H9 (cell line): ENCODE data around the gene SETD4. TPM values are rescaled to one million over a fixed set of nuclear protein-coding genes. Genes with fewer than 3 reads are reported as not detected.
A peak's percentile ranks its signal among the peaks of the same experiment; 100 is the strongest.

Source experiments
- DNase-seq: peaks from one replicate; pipeline ENCODE4 v3.0.0-alpha.2; 2017
- H2AFZ ChIP-seq: one replicate; pipeline ENCODE4 v1.6.1; 2013; ENCODE audit warnings: mild to moderate bottlenecking, low read length, control low read depth, moderate library complexity
- H2AK5ac ChIP-seq: 2 replicates; pipeline ENCODE4 v1.6.1; 2013; ENCODE audit warnings: low read length, control low read depth, mixed read lengths; ENCODE audit not compliant: insufficient read length
- H2BK120ac ChIP-seq: one replicate; pipeline ENCODE4 v1.6.1; 2013; ENCODE audit warnings: low read depth, mild to moderate bottlenecking, low read length, control low read depth, inconsistent platforms; ENCODE audit not compliant: poor library complexity, severe bottlenecking
- H2BK12ac ChIP-seq: 2 replicates; pipeline ENCODE4 v1.6.1; 2013; ENCODE audit warnings: low read length, control low read depth, mixed read lengths, low read depth; ENCODE audit not compliant: insufficient read length
- H2BK15ac ChIP-seq: 2 replicates; pipeline ENCODE4 v1.6.1; 2013; ENCODE audit warnings: low read depth, low read length, control low read depth
- H2BK20ac ChIP-seq: one replicate; pipeline ENCODE4 v1.6.1; 2013; ENCODE audit warnings: low read depth, mild to moderate bottlenecking, low read length, control low read depth, inconsistent platforms; ENCODE audit not compliant: poor library complexity, severe bottlenecking
- H2BK5ac ChIP-seq: 2 replicates; pipeline ENCODE4 v1.6.1; 2013; ENCODE audit warnings: low read length, control low read depth, mixed read lengths; ENCODE audit not compliant: insufficient read length
- H3K14ac ChIP-seq: 2 replicates; pipeline ENCODE4 v1.6.1; 2013; ENCODE audit warnings: low read length, control low read depth; ENCODE audit not compliant: insufficient read depth
- H3K18ac ChIP-seq: 2 replicates; pipeline ENCODE4 v1.6.1; 2013; ENCODE audit warnings: low read depth, mild to moderate bottlenecking, mixed read lengths, low read length, control low read depth; ENCODE audit not compliant: insufficient read length
- H3K23ac ChIP-seq: 2 replicates; pipeline ENCODE4 v1.6.1; 2013; ENCODE audit warnings: low read length, control low read depth, mixed read lengths, low read depth; ENCODE audit not compliant: insufficient read length
- H3K23me2 ChIP-seq: 2 replicates; pipeline ENCODE4 v1.6.1; 2013; ENCODE audit warnings: low read depth, mild to moderate bottlenecking, mixed read lengths, low read length, control low read depth; ENCODE audit not compliant: insufficient read length, poor library complexity, severe bottlenecking
- H3K27ac ChIP-seq: 2 replicates; pipeline ENCODE4 v1.5.1; 2013; ENCODE audit warnings: low read length, control low read depth, mixed read lengths, low read depth; ENCODE audit not compliant: insufficient read length
- H3K27me3 ChIP-seq: 2 replicates; pipeline ENCODE4 v1.6.1; 2013; ENCODE audit warnings: low read length, control low read depth, inconsistent platforms; ENCODE audit not compliant: insufficient read depth
- H3K4ac ChIP-seq: 2 replicates; pipeline ENCODE4 v1.6.1; 2013; ENCODE audit warnings: low read depth, mild to moderate bottlenecking, control low read depth, inconsistent platforms, low read length, moderate library complexity
- H3K4me1 ChIP-seq: 2 replicates; pipeline ENCODE4 v1.6.1; 2013; ENCODE audit warnings: low read length, control low read depth, inconsistent platforms; ENCODE audit not compliant: insufficient read depth
- H3K4me2 ChIP-seq: 2 replicates; pipeline ENCODE4 v1.6.1; 2013; ENCODE audit warnings: low read length, control low read depth, mixed read lengths; ENCODE audit not compliant: insufficient read length, insufficient read depth
- H3K56ac ChIP-seq: 2 replicates; pipeline ENCODE4 v1.6.1; 2013; ENCODE audit warnings: low read depth, mild to moderate bottlenecking, mixed read lengths, low read length, control low read depth; ENCODE audit not compliant: insufficient read length
- H3K79me1 ChIP-seq: 2 replicates; pipeline ENCODE4 v1.6.1; 2013; ENCODE audit warnings: low read depth, mild to moderate bottlenecking, moderate library complexity, low read length, control low read depth, inconsistent platforms; ENCODE audit not compliant: insufficient read depth, poor library complexity, severe bottlenecking
- H3K79me2 ChIP-seq: 2 replicates; pipeline ENCODE4 v1.6.1; 2013; ENCODE audit warnings: low read length, control low read depth, inconsistent platforms; ENCODE audit not compliant: insufficient read depth
- H3K9ac ChIP-seq: 2 replicates; pipeline ENCODE4 v1.6.1; 2013; ENCODE audit warnings: low read length, control low read depth, mixed read lengths; ENCODE audit not compliant: insufficient read length; ENCODE audit errors: extremely low read depth
- H3K9me3 ChIP-seq: one replicate; pipeline ENCODE4 v1.6.1; 2013; ENCODE audit warnings: low read depth, low read length, inconsistent platforms; ENCODE audit not compliant: control insufficient read depth
- H3T11ph ChIP-seq: one replicate; pipeline ENCODE4 v1.6.1; 2013; ENCODE audit warnings: mild to moderate bottlenecking, low read length, control low read depth, inconsistent platforms
- H4K20me1 ChIP-seq: one replicate; pipeline ENCODE4 v1.6.1; 2013; ENCODE audit not compliant: control insufficient read depth, insufficient read length, insufficient read depth
- H4K5ac ChIP-seq: 2 replicates; pipeline ENCODE4 v1.6.1; 2013; ENCODE audit warnings: low read depth, mild to moderate bottlenecking, mixed read lengths, low read length, control low read depth; ENCODE audit not compliant: insufficient read length
- H4K8ac ChIP-seq: replicated peaks from 2 replicates; pipeline ENCODE4 v1.6.1; 2013; ENCODE audit warnings: low read length, control low read depth, mixed read lengths, low read depth; ENCODE audit not compliant: insufficient read length
- H4K91ac ChIP-seq: 2 replicates; pipeline ENCODE4 v1.6.1; 2013; ENCODE audit warnings: low read depth, mild to moderate bottlenecking, moderate library complexity, mixed read lengths, low read length, control low read depth; ENCODE audit not compliant: insufficient read length
- H3K27ac Mint-ChIP-seq, 3 experiments: 2 replicates in 2 of 3; 3 replicates in 1 of 3; pipeline ENCODE4 v1.8.0; 2020 to 2021; ENCODE audit warnings: mixed read lengths in 3 of 3, mild to moderate bottlenecking in 1 of 3, moderate library complexity in 1 of 3
- H3K27me3 Mint-ChIP-seq: 2 replicates; pipeline ENCODE4 v1.8.0; 2021; ENCODE audit warnings: low read depth, mild to moderate bottlenecking, moderate library complexity, mixed read lengths
- H3K36me3 Mint-ChIP-seq, 3 experiments: 2 replicates in 2 of 3; 3 replicates in 1 of 3; pipeline ENCODE4 v1.8.0; 2020 to 2021; ENCODE audit warnings: low read depth in 3 of 3, mixed read lengths in 3 of 3; ENCODE audit not compliant: insufficient read depth in 1 of 3
- H3K4me1 Mint-ChIP-seq, 2 experiments: 2 replicates each; pipeline ENCODE4 v1.8.0; 2020; ENCODE audit warnings: mixed read lengths in 2 of 2
- H3K4me3 Mint-ChIP-seq, 2 experiments: 2 replicates in 1 of 2; 3 replicates in 1 of 2; pipeline ENCODE4 v1.8.0; 2020 to 2021; ENCODE audit warnings: mild to moderate bottlenecking in 2 of 2, mixed read lengths in 2 of 2, moderate library complexity in 1 of 2
- H3K9me3 Mint-ChIP-seq, 2 experiments: 2 replicates in 1 of 2; 3 replicates in 1 of 2; pipeline ENCODE4 v1.8.0; 2020; ENCODE audit warnings: mild to moderate bottlenecking in 2 of 2, mixed read lengths in 2 of 2, moderate library complexity in 1 of 2
- WGBS: extraction: QIAGEN DNeasy Blood & Tissue Kit; methylation state at CpG from one replicate; pipeline ENCODE4 v1.1.7; 2013; ENCODE audit warnings: missing lambda C conversion rate, low lambda C conversion rate, mixed read lengths; ENCODE audit not compliant: insufficient read length; ENCODE audit errors: extremely low coverage; 5-methylcytosine and 5-hydroxymethylcytosine counted together
- total RNA-seq: library from RNA; stranded (reverse); gene quantifications from 2 replicates; pipeline ENCODE4 v1.2.1, GENCODE V29; 2021
- TF ChIP-seq, protein P1 (sequence below): fragments of 200-600 bp; sonication (generic); conservative IDR thresholded peaks from 3 replicates; pipeline ENCODE4 v1.8.0; 2021; ENCODE audit warnings: antibody characterized with exemption, mild to moderate bottlenecking

SETD4 gene
- total RNA-seq, 1 experiment from 2014 or later: 52.5 TPM

DNA sequence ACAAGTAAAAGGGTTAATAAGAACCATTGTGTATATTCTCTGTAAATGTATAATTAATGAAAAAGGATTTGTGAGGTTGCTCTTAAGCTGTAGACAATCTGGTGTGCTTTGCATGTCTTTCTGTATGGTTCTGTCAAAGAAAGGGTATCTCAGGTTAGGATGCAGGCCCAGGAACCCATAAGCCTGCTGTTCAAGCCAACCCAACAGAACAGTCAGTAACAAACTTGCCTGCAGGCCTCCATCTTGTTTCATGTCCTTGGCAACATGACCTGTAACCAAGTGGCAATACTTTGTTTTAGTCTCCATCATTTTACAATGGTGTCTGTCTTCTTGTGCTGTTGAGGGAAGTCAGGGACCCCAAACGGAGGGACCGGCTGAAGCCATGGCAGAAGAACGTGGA lies 38.7 kb upstream of the SETD4 start:
- H2BK15ac ChIP-seq: no peak overlapping the region
- H3K27me3 Mint-ChIP-seq: no peaks in the 10 kb centered on the region; the same call in 1 of the 2 replicates
- peak overlapping the region in 1 of 2 experiments; percentile 51; a peak in 2 of 5 replicates for H3K4me3 Mint-ChIP-seq
- no peaks in the 10 kb centered on the region for H3K27me3 ChIP-seq
- H2BK120ac ChIP-seq: peak overlapping the region; percentile 48
- peak overlapping the region; percentile 92 for H2BK5ac ChIP-seq
- H2BK12ac ChIP-seq: no peak overlapping the region
- H3K79me1 ChIP-seq: no peaks in the 10 kb centered on the region
- no peak overlapping the region; the same call in 1 of the 2 replicates for H3K4ac ChIP-seq
- TF ChIP-seq, protein P1, sequence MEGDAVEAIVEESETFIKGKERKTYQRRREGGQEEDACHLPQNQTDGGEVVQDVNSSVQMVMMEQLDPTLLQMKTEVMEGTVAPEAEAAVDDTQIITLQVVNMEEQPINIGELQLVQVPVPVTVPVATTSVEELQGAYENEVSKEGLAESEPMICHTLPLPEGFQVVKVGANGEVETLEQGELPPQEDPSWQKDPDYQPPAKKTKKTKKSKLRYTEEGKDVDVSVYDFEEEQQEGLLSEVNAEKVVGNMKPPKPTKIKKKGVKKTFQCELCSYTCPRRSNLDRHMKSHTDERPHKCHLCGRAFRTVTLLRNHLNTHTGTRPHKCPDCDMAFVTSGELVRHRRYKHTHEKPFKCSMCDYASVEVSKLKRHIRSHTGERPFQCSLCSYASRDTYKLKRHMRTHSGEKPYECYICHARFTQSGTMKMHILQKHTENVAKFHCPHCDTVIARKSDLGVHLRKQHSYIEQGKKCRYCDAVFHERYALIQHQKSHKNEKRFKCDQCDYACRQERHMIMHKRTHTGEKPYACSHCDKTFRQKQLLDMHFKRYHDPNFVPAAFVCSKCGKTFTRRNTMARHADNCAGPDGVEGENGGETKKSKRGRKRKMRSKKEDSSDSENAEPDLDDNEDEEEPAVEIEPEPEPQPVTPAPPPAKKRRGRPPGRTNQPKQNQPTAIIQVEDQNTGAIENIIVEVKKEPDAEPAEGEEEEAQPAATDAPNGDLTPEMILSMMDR: no peak
- no peak overlapping the region for H2AFZ ChIP-seq
- H3K27ac ChIP-seq: peak overlapping the region; percentile 76
- no peak overlapping the region for H3K23ac ChIP-seq
- H3K56ac ChIP-seq: no peak overlapping the region
- H4K91ac ChIP-seq: no peak overlapping the region
- no peaks in the 10 kb centered on the region for H3K23me2 ChIP-seq
- peaks cover 11% of the 10 kb centered on the region; the same call in 1 of the 2 replicates for H3K4me1 ChIP-seq
- no peaks in the 10 kb centered on the region for H4K20me1 ChIP-seq
- peaks cover 68 to 69% of the 10 kb centered on the region in 2 experiments for H3K4me1 Mint-ChIP-seq
- no peak for DNase-seq
- peak overlapping the region; percentile 70 for H3K18ac ChIP-seq
- no peaks in the 10 kb centered on the region for H3K79me2 ChIP-seq
- peak overlapping the region; percentile 17 for H3K9ac ChIP-seq
- H4K8ac ChIP-seq: no peak overlapping the region
- H3K14ac ChIP-seq: no peak overlapping the region
- no CpG with 5 or more reads among the region's 3 CpGs for WGBS
- H3K27ac Mint-ChIP-seq: peak overlapping the region in 2 of 3 experiments; percentile 87 to 99; a peak in 5 of 7 replicates
- H3K4me2 ChIP-seq: no peak overlapping the region
- H3K9me3 ChIP-seq: peaks cover 3% of the 10 kb centered on the region
- H3K9me3 Mint-ChIP-seq: peaks cover 14 to 25% of the 10 kb centered on the region in 2 experiments
- H2BK20ac ChIP-seq: no peak overlapping the region
- H4K5ac ChIP-seq: no peak overlapping the region
- H2AK5ac ChIP-seq: no peak overlapping the region
- H3T11ph ChIP-seq: no peak overlapping the region
- peaks cover 10 to 17% (median 12%) of the 10 kb centered on the region in 3 experiments for H3K36me3 Mint-ChIP-seq
